ENCODE data around the gene F13B. TPM values are rescaled to one million over a fixed set of nuclear protein-coding genes. Genes with fewer than 3 reads are reported as not detected.

Gene F13B
- total RNA-seq, 1 donor from 2014 or later = not detected

DNA sequence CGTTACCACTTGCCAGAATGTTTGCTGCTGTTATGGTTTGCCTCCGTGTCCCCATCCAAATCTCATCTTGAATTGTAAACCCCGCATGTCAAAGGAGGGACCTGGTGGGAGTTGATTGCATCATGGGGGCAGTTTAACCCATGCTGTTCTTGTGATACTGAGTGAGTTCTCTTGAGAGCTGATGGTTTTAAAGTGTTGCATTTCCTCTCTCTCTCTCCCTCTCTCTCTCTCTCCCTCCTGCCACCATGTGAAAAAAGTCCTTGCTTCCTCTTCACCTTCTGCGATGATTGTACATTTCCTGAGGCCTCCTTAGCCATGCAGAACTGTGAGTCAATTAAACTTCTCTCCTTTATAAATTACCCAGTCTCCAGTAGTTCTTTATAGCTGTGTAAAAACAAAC is 45.3 kb downstream of the F13B start:
- no peaks in the 10 kb centered on the region for H3K36me3 ChIP-seq (ENCODE audit: control insufficient read depth, insufficient read depth, low read length)
- H3K27me3 ChIP-seq (ENCODE audit: control insufficient read depth, insufficient read depth, low read length) = no peaks in the 10 kb centered on the region
- FAIRE-seq (no peak), DNase-seq (ENCODE audit: low read depth) (no peak)
- TF ChIP-seq, protein P1, sequence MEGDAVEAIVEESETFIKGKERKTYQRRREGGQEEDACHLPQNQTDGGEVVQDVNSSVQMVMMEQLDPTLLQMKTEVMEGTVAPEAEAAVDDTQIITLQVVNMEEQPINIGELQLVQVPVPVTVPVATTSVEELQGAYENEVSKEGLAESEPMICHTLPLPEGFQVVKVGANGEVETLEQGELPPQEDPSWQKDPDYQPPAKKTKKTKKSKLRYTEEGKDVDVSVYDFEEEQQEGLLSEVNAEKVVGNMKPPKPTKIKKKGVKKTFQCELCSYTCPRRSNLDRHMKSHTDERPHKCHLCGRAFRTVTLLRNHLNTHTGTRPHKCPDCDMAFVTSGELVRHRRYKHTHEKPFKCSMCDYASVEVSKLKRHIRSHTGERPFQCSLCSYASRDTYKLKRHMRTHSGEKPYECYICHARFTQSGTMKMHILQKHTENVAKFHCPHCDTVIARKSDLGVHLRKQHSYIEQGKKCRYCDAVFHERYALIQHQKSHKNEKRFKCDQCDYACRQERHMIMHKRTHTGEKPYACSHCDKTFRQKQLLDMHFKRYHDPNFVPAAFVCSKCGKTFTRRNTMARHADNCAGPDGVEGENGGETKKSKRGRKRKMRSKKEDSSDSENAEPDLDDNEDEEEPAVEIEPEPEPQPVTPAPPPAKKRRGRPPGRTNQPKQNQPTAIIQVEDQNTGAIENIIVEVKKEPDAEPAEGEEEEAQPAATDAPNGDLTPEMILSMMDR (IDR thresholded peaks at IDR 0.05; ENCODE audit: insufficient read depth, low read length, severe bottlenecking) = no peak
- H3K4me3 ChIP-seq (ENCODE audit: low read depth, low read length) = no peak overlapping the region

DNA sequence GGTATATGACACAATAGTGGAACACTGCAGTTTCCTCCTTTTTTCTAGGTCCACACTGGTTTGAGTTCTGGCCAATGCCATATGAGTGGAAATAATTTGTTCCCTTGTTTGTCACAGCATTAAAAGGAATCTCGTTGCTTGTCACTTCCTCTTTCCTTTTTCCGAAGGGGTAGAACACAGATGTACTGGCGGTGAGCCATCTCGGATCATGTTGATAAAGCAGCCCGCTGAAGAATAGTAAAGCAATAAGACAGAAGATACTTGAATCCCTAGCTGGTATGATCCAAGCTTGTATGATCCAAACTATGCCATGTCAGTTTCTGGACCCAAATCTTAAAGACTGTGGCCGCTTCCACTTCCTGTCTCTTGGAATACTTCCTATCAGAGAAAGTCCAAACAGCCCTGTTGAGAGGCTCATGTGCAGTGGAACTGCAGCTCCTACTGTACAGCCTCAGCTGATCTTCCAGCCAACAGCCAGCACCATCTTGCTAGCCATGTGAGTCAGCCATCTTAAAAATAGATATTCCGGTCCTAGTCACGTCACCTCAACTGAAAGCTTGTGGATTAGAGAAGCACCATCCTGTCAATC is 49.4 kb downstream of the F13B start:
- TF ChIP-seq, protein P1 (IDR thresholded peaks at IDR 0.05; ENCODE audit: insufficient read depth, low read length, severe bottlenecking) = no peak
- DNase-seq (ENCODE audit: low read depth) (no peak), FAIRE-seq (no peak)
- Histone ChIP-seq H3K27me3 (ENCODE audit: control insufficient read depth, insufficient read depth, low read length) (no peaks in the 10 kb centered on the region), H3K4me3 (ENCODE audit: low read depth, low read length) (no peak overlapping the region), H3K36me3 (ENCODE audit: control insufficient read depth, insufficient read depth, low read length) (no peaks in the 10 kb centered on the region)

DNA sequence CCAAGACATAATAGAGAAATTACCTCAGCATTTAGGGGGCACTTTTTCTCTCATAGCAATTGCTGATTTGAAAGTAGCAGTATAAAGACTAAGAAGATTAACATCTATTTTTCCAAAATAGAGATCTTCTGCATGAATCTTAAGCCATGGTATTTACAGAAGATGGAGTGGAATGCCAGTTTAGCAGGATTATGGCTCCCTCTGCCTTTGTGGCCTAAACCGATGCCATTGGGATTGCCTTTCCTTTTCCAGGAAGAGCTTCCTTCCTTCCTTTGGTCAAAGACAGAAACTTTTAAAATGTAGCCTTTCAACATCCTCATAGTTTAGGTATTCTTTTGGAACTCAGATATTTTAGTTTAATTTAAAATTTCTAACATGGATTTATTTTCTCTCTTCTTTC is 50.3 kb downstream of the F13B start:
- Histone ChIP-seq H3K27me3 (ENCODE audit: control insufficient read depth, insufficient read depth, low read length) (no peaks in the 10 kb centered on the region), H3K4me3 (ENCODE audit: low read depth, low read length) (no peak overlapping the region), H3K36me3 (ENCODE audit: control insufficient read depth, insufficient read depth, low read length) (no peaks in the 10 kb centered on the region)
- FAIRE-seq (no peak), DNase-seq (ENCODE audit: low read depth) (no peak)
- TF ChIP-seq, protein P1 (IDR thresholded peaks at IDR 0.05; ENCODE audit: insufficient read depth, low read length, severe bottlenecking) = no peak

DNA sequence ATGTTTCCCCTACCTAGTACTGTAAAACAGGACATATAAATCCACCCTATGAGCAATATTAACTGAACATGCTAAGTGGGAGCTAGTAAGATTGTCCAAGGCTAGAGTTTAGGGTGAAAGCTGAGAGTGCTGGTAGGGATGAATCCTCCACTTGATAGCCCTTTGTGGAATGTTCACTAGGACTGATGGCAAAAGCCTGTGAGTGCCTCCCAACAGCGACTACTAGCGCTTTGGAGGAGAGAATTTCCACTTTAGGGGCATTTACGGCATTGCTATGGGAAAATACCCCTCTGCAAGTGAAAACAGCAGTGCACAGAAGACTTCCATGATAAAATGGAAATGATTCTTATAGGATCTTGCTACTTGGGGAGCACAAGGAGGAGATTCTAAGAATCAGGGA is 53.8 kb downstream of the F13B start:
- no peak for FAIRE-seq

DNA sequence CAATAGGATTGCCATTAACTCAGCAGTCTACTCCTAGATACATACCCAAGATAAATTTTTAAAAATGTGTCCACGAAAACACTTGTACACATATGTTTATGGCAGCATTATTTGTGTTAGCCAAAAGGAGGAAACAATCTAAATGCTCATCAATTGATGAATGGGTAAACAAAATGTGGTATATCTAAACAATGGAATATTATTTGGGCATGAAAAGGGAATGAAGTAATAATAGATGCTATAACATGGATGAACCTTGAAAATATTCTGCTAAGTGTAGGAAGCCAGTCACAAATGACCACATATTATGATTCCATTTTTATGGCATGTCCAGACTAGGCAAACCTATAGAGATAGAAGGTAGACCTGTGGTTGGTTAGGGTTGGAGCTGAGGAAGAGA is 55.4 kb downstream of the F13B start:
- no peak for FAIRE-seq
- no peaks in the 10 kb centered on the region for H3K36me3 ChIP-seq (ENCODE audit: control insufficient read depth, insufficient read depth, low read length)
- H3K4me3 ChIP-seq (ENCODE audit: low read depth, low read length) = no peak overlapping the region
- TF ChIP-seq, protein P1 (IDR thresholded peaks at IDR 0.05; ENCODE audit: insufficient read depth, low read length, severe bottlenecking) = no peak
- DNase-seq (ENCODE audit: low read depth) = no peak
- no peaks in the 10 kb centered on the region for H3K27me3 ChIP-seq (ENCODE audit: control insufficient read depth, insufficient read depth, low read length)

More for the DNA sequence above, 53.8 kb downstream of the F13B start:
- H3K27me3 ChIP-seq (ENCODE audit: control insufficient read depth, insufficient read depth, low read length) = no peaks in the 10 kb centered on the region
- TF ChIP-seq, protein P1 (IDR thresholded peaks at IDR 0.05; ENCODE audit: insufficient read depth, low read length, severe bottlenecking) = no peak
- DNase-seq (ENCODE audit: low read depth) = no peak
- H3K4me3 ChIP-seq (ENCODE audit: low read depth, low read length) = no peak overlapping the region
- H3K36me3 ChIP-seq (ENCODE audit: control insufficient read depth, insufficient read depth, low read length) = no peaks in the 10 kb centered on the region

DNA sequence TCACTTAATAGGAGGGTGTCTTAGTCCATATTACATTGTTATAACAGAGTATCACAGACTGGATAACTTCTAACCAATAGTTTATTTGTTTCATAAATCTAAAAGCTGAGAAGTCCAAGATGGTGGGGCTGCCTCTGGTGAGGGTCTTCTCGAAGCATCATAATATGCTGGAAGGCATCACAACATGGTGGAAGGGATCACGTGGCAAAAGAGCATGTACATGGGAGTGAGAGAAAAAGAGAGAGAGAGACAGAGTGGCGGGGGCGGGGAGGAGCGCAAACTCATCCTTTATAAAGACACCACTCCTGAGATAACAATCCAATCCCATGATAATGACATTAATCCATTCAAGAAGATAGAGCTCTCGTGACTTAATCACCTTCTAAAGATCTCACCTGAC is 58.2 kb downstream of the F13B start:
- TF ChIP-seq, protein P1 (IDR thresholded peaks at IDR 0.05; ENCODE audit: insufficient read depth, low read length, severe bottlenecking) = no peak
- no peaks in the 10 kb centered on the region for H3K27me3 ChIP-seq (ENCODE audit: control insufficient read depth, insufficient read depth, low read length)
- FAIRE-seq = no peak
- no peaks in the 10 kb centered on the region for H3K36me3 ChIP-seq (ENCODE audit: control insufficient read depth, insufficient read depth, low read length)
- no peak for DNase-seq (ENCODE audit: low read depth)
- H3K4me3 ChIP-seq (ENCODE audit: low read depth, low read length) = no peak overlapping the region
